ENCODE data around the gene LYPD5. TPM values are rescaled to one million over a fixed set of nuclear protein-coding genes. Genes with fewer than 3 reads are reported as not detected.

Gene LYPD5, protein sequence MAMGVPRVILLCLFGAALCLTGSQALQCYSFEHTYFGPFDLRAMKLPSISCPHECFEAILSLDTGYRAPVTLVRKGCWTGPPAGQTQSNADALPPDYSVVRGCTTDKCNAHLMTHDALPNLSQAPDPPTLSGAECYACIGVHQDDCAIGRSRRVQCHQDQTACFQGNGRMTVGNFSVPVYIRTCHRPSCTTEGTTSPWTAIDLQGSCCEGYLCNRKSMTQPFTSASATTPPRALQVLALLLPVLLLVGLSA
- total RNA-seq (2021) (0.39 to 0.78 TPM (median 0.46 TPM) in 3 replicates), Bru-seq, nascent RNA (percentile 17 among the genes with signal in this experiment)
- long read RNA-seq, experiment 1, partial matches to known transcripts = 0 of 1 reads
- long read RNA-seq, experiment 1, other reads (novel, unspliced or antisense) = 0 of 1 reads
- long read RNA-seq, experiment 2 = 0 reads
- long read RNA-seq, experiment 3, partial matches to known transcripts = 0 of 1 reads
- long read RNA-seq, experiment 3, other reads (novel, unspliced or antisense) = 0 of 1 reads

DNA sequence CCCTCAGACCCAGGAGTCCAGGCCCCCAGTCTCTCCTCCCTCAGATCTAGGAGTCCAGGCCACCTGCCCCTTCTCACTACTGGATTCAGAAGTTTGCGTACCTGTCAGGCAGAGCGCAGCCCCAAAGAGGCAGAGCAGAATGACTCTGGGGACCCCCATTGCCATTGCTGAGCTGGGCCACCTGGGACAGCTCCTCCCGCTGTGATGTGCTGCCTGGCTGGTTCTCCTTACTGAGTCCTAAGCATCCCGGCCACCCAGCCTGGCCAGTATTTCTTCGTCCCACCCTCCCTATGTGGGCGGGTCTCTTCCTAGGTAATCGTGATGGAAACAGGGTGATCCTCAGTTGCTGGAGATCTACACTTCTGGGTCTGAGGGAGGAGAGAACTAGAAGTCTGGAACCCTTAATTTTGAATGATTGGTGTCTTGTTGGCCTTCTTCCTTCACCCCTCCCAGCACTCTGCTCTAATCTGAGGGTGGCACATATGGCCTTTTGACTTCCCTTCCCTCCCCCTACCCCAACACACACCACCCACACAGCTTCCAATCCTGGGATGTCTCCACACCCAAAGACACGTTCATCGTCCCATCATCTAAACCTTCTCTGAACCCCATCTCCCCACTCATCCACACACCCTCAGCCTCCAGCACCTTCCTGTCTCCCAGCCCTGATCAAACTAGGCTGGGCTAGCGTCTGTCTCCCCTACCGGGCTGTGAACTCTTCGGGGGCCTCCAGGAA, at the start of gene LYPD5:
Gene LYPD5, minus strand, starts transcription at position 232 of the 736 bp plus-strand sequence. Its CDS starts 67 bp downstream, at position 165.
- CTCF ChIA-PET = interaction anchor here (0.6 to 1.0 kb wide), 2 partner anchors 23 to 38 kb away, joined by 3 read pairs; no protein-coding TSS in a partner anchor
- DNase-seq (ENCODE audit: low spot score) = no peak
- POLR2A ChIA-PET = no interaction called here
- H3K36me3 Mint-ChIP-seq = no peaks in the 10 kb centered on the region
- H3K9me3 Mint-ChIP-seq = peaks cover 5% of the 10 kb centered on the region; the same call in 1 of the 2 replicates
- H3K4me3 Mint-ChIP-seq = no peak within 1 kb of the TSS
- no peak for ATAC-seq
- no peak for TF ChIP-seq JAZF1 (CRISPR knock-in tag; IDR thresholded peaks at IDR 0.05)
- no peak for TF ChIP-seq PRRX2 (CRISPR knock-in tag; IDR thresholded peaks at IDR 0.05)
- TF ChIP-seq, protein P1, sequence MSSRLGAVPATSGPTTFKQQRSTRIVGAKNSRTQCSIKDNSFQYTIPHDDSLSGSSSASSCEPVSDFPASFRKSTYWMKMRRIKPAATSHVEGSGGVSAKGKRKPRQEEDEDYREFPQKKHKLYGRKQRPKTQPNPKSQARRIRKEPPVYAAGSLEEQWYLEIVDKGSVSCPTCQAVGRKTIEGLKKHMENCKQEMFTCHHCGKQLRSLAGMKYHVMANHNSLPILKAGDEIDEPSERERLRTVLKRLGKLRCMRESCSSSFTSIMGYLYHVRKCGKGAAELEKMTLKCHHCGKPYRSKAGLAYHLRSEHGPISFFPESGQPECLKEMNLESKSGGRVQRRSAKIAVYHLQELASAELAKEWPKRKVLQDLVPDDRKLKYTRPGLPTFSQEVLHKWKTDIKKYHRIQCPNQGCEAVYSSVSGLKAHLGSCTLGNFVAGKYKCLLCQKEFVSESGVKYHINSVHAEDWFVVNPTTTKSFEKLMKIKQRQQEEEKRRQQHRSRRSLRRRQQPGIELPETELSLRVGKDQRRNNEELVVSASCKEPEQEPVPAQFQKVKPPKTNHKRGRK (CRISPR knock-in tag; IDR thresholded peaks at IDR 0.05; ENCODE audit: borderline replicate concordance) = no peak
- TF ChIP-seq, protein P2, sequence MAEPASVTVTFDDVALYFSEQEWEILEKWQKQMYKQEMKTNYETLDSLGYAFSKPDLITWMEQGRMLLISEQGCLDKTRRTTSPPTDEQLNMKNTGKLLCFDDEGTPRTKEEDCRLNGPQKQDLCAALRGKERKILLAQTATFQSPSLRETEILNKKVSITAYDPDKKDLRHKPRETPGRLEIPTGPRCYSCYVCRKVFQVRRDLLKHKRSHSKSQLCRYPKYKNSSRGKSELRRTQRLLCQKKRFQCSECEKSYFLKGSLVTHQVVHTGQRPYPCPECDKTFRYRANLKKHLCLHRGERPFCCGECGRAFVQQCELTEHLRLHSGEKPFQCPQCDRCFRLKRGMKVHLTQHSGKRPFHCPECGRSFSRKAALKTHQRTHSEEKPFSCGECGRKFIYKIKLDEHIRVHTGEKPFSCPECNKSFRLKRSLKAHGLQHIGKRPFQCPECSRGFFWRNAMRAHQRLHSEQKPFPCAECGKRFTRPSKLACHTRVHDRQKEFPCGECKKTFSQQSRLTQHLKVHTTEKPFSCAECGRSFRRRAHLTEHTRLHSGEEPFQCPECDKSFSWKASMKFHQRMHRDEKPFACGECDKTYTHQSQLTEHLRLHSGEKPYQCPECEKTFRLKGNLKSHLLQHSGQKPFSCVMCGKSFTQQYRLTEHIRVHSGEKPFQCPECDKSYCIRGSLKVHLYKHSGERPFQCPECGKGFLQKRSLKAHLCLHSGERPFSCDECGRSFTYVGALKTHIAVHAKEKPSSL (CRISPR knock-in tag; conservative IDR thresholded peaks at IDR 0.05) = no peak
- no peak for TF ChIP-seq TEAD1 (CRISPR knock-in tag; IDR thresholded peaks at IDR 0.05)
- TF ChIP-seq FOXP1 (CRISPR knock-in tag; IDR thresholded peaks at IDR 0.05; ENCODE audit: borderline replicate concordance) = no peak
- TF ChIP-seq, protein P3, sequence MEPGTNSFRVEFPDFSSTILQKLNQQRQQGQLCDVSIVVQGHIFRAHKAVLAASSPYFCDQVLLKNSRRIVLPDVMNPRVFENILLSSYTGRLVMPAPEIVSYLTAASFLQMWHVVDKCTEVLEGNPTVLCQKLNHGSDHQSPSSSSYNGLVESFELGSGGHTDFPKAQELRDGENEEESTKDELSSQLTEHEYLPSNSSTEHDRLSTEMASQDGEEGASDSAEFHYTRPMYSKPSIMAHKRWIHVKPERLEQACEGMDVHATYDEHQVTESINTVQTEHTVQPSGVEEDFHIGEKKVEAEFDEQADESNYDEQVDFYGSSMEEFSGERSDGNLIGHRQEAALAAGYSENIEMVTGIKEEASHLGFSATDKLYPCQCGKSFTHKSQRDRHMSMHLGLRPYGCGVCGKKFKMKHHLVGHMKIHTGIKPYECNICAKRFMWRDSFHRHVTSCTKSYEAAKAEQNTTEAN (CRISPR knock-in tag; IDR thresholded peaks at IDR 0.05) = no peak
- TF ChIP-seq, protein P4, sequence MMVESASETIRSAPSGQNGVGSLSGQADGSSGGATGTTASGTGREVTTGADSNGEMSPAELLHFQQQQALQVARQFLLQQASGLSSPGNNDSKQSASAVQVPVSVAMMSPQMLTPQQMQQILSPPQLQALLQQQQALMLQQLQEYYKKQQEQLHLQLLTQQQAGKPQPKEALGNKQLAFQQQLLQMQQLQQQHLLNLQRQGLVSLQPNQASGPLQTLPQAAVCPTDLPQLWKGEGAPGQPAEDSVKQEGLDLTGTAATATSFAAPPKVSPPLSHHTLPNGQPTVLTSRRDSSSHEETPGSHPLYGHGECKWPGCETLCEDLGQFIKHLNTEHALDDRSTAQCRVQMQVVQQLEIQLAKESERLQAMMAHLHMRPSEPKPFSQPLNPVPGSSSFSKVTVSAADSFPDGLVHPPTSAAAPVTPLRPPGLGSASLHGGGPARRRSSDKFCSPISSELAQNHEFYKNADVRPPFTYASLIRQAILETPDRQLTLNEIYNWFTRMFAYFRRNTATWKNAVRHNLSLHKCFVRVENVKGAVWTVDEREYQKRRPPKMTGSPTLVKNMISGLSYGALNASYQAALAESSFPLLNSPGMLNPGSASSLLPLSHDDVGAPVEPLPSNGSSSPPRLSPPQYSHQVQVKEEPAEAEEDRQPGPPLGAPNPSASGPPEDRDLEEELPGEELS (CRISPR knock-in tag; IDR thresholded peaks at IDR 0.05) = no peak
- no peak for TF ChIP-seq GRHL2 (CRISPR knock-in tag; IDR thresholded peaks at IDR 0.05; ENCODE audit: insufficient replicate concordance, severe bottlenecking)
- TF ChIP-seq SMAD4 (CRISPR knock-in tag; IDR thresholded peaks at IDR 0.05) = no peak
- no peak for TF ChIP-seq NFE2L1 (CRISPR knock-in tag; IDR thresholded peaks at IDR 0.05)
- H3K27ac Mint-ChIP-seq = no peak within 1 kb of the TSS
- peaks cover 51% of the 10 kb centered on the region for H3K27me3 Mint-ChIP-seq (ENCODE audit: low read depth)
- H3K4me1 Mint-ChIP-seq = peaks cover 12% of the 10 kb centered on the region

DNA sequence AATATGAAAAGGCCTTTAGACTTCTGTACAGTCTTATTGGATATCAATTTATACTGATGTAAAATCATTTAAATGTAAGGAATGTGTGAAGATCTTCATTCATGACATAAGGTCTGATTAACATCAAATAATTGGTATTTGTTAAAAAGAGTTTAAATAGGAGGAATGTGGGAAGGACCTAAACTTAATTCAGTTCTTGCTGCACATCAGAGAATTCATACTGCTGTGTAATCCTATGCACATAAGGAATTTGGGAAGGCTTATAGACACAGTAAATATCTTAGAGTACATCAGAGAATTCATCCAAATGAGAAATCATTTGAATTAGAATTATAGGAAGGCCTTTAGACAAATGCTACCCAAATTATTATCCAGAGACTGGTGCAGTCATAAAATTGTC, 46.6 kb upstream of the LYPD5 start:
- DNase-seq (ENCODE audit: low spot score) (no peak), ATAC-seq (no peak)
- ChIA-PET CTCF (no interaction called here), POLR2A (no interaction called here)
- peaks cover 9% of the 10 kb centered on the region for H3K27me3 Mint-ChIP-seq (ENCODE audit: low read depth)
- no peaks in the 10 kb centered on the region for H3K4me1 Mint-ChIP-seq
- H3K4me3 Mint-ChIP-seq = no peak overlapping the region
- no peak overlapping the region for H3K27ac Mint-ChIP-seq
- peaks cover 78% of the 10 kb centered on the region for H3K9me3 Mint-ChIP-seq
- peaks cover 78% of the 10 kb centered on the region for H3K36me3 Mint-ChIP-seq
- TF ChIP-seq, protein P5, sequence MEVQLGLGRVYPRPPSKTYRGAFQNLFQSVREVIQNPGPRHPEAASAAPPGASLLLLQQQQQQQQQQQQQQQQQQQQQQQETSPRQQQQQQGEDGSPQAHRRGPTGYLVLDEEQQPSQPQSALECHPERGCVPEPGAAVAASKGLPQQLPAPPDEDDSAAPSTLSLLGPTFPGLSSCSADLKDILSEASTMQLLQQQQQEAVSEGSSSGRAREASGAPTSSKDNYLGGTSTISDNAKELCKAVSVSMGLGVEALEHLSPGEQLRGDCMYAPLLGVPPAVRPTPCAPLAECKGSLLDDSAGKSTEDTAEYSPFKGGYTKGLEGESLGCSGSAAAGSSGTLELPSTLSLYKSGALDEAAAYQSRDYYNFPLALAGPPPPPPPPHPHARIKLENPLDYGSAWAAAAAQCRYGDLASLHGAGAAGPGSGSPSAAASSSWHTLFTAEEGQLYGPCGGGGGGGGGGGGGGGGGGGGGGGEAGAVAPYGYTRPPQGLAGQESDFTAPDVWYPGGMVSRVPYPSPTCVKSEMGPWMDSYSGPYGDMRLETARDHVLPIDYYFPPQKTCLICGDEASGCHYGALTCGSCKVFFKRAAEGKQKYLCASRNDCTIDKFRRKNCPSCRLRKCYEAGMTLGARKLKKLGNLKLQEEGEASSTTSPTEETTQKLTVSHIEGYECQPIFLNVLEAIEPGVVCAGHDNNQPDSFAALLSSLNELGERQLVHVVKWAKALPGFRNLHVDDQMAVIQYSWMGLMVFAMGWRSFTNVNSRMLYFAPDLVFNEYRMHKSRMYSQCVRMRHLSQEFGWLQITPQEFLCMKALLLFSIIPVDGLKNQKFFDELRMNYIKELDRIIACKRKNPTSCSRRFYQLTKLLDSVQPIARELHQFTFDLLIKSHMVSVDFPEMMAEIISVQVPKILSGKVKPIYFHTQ (CRISPR knock-in tag; IDR thresholded peaks at IDR 0.05) = no peak
- TF ChIP-seq, protein P6, sequence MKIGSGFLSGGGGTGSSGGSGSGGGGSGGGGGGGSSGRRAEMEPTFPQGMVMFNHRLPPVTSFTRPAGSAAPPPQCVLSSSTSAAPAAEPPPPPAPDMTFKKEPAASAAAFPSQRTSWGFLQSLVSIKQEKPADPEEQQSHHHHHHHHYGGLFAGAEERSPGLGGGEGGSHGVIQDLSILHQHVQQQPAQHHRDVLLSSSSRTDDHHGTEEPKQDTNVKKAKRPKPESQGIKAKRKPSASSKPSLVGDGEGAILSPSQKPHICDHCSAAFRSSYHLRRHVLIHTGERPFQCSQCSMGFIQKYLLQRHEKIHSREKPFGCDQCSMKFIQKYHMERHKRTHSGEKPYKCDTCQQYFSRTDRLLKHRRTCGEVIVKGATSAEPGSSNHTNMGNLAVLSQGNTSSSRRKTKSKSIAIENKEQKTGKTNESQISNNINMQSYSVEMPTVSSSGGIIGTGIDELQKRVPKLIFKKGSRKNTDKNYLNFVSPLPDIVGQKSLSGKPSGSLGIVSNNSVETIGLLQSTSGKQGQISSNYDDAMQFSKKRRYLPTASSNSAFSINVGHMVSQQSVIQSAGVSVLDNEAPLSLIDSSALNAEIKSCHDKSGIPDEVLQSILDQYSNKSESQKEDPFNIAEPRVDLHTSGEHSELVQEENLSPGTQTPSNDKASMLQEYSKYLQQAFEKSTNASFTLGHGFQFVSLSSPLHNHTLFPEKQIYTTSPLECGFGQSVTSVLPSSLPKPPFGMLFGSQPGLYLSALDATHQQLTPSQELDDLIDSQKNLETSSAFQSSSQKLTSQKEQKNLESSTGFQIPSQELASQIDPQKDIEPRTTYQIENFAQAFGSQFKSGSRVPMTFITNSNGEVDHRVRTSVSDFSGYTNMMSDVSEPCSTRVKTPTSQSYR (CRISPR knock-in tag; IDR thresholded peaks at IDR 0.05) = no peak
- no peak for TF ChIP-seq NR3C1 (CRISPR knock-in tag; conservative IDR thresholded peaks at IDR 0.05; ENCODE audit: low read depth)
- TF ChIP-seq ZNF263 (CRISPR knock-in tag; IDR thresholded peaks at IDR 0.05; ENCODE audit: low read depth) = no peak
- TF ChIP-seq FOXP1 (CRISPR knock-in tag; IDR thresholded peaks at IDR 0.05; ENCODE audit: borderline replicate concordance) = no peak
- TF ChIP-seq ZNF317 (CRISPR knock-in tag; IDR thresholded peaks at IDR 0.05; ENCODE audit: borderline replicate concordance, low read depth) = no peak
- TF ChIP-seq, protein P7, sequence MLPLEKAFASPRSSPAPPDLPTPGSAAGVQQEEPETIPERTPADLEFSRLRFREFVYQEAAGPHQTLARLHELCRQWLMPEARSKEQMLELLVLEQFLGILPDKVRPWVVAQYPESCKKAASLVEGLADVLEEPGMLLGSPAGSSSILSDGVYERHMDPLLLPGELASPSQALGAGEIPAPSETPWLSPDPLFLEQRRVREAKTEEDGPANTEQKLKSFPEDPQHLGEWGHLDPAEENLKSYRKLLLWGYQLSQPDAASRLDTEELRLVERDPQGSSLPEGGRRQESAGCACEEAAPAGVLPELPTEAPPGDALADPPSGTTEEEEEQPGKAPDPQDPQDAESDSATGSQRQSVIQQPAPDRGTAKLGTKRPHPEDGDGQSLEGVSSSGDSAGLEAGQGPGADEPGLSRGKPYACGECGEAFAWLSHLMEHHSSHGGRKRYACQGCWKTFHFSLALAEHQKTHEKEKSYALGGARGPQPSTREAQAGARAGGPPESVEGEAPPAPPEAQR (CRISPR knock-in tag; IDR thresholded peaks at IDR 0.05) = no peak

Data from WTC11 (cell line).